Endothelial cell of umbilical vein (primary cell): ENCODE measurements around the gene GALNT14. TPM values are rescaled to one million over a fixed set of nuclear protein-coding genes. Genes with fewer than 3 reads are reported as not detected.

ENCODE experiments used
- BruUV-seq: library from RNA; stranded (reverse); fragments of 400-500 nt; replicated peaks from 2 replicates; lab custom pipeline; 2021; lab: Mats Ljungman, UMichigan
- CTCF ChIA-PET: fragments of 300-600, 350-600 bp; sonication (Branson Sonifier 250); formaldehyde crosslinking; loops from one replicate; lab custom pipeline; 2021; ENCODE audit warnings: antibody characterized with exemption, inconsistent platforms; lab: Charles Lee
- POLR2A ChIA-PET: fragments of 300-600, 350-600 bp; sonication (Branson Sonifier 250); formaldehyde crosslinking; loops from one replicate; lab custom pipeline; 2021; ENCODE audit warnings: antibody characterized with exemption, inconsistent platforms; lab: Charles Lee
- DNase-seq: peaks from one replicate; pipeline ENCODE4 v3.0.0-alpha.2; 2011; ENCODE audit warnings: low read depth, low spot score
- FAIRE-seq: peaks from 2 replicates; lab custom pipeline; 2011; peaks lifted over from hg19 to GRCh38; lab: Jason Lieb, UNC
- H2AFZ ChIP-seq: 2 replicates; pipeline ENCODE4 v1.6.0; 2012; ENCODE audit warnings: low read depth, low read length, control low read depth, inconsistent platforms
- H3K27ac ChIP-seq: 2 replicates; pipeline ENCODE4 v1.5.1; 2011; ENCODE audit warnings: low read depth, mild to moderate bottlenecking, control low read depth, low read length, moderate library complexity; ENCODE audit not compliant: insufficient read depth
- H3K27me3 ChIP-seq, 2 experiments: 2 replicates each; pipeline versions ENCODE4 v1.6.0 to v1.6.1; 2011; ENCODE audit warnings: low read length in 2 of 2, mixed read lengths in 1 of 2; ENCODE audit not compliant: control insufficient read depth in 2 of 2, insufficient read depth in 2 of 2
- H3K36me3 ChIP-seq, 2 experiments: 2 replicates in 1 of 2; 3 replicates in 1 of 2; pipeline ENCODE4 v1.5.1; 2011; ENCODE audit warnings: low read length in 2 of 2, mild to moderate bottlenecking in 1 of 2, moderate library complexity in 1 of 2; ENCODE audit not compliant: control insufficient read depth in 2 of 2, insufficient read depth in 2 of 2; ENCODE audit errors: extremely low read depth in 1 of 2
- H3K4me1 ChIP-seq: 3 replicates; pipeline ENCODE4 v1.5.1; 2011; ENCODE audit warnings: mild to moderate bottlenecking, low read length; ENCODE audit not compliant: control insufficient read depth, insufficient read depth; ENCODE audit errors: extremely low read depth
- H3K4me2 ChIP-seq: 2 replicates; pipeline ENCODE4 v1.6.1; 2011; ENCODE audit warnings: low read length, control low read depth, mixed read lengths; ENCODE audit not compliant: insufficient read depth
- H3K4me3 ChIP-seq, 3 experiments: fragments of 200-600 bp in 1 of 3; sonication (generic), shearing (Covaris generic) in 1 of 3; replicated peaks in 1 of 3; 2 replicates each; pipeline ENCODE4 v1.5.1; 2011 to 2016; ENCODE audit warnings: control low read depth in 3 of 3, low read length in 3 of 3, mild to moderate bottlenecking in 2 of 3, inconsistent platforms in 1 of 3, low read depth in 1 of 3, moderate library complexity in 1 of 3; ENCODE audit not compliant: insufficient read depth in 1 of 3
- H3K79me2 ChIP-seq: 2 replicates; pipeline ENCODE4 v1.6.0; 2012; ENCODE audit warnings: low read length, inconsistent platforms; ENCODE audit not compliant: control insufficient read depth, insufficient read depth
- H3K9ac ChIP-seq: replicated peaks from 2 replicates; pipeline ENCODE3; 2011; ENCODE audit warnings: low read length, control low read depth; ENCODE audit not compliant: insufficient read depth; ENCODE audit errors: extremely low read depth
- H3K9me1 ChIP-seq: replicated peaks from 3 replicates; pipeline ENCODE4 v1.6.0; 2011; ENCODE audit warnings: mild to moderate bottlenecking, low read length; ENCODE audit not compliant: control insufficient read depth, insufficient read depth; ENCODE audit errors: extremely low read depth
- H3K9me3 ChIP-seq: replicated peaks from 2 replicates; pipeline ENCODE4 v1.5.1; 2012; ENCODE audit warnings: low read length, inconsistent platforms; ENCODE audit not compliant: control insufficient read depth, insufficient read depth
- H4K20me1 ChIP-seq: replicated peaks from 2 replicates; pipeline ENCODE3; 2011; ENCODE audit warnings: mild to moderate bottlenecking, low read length; ENCODE audit not compliant: control insufficient read depth, insufficient read depth; ENCODE audit errors: extremely low read depth
- CTCF ChIP-seq, 2 donors: IDR thresholded peaks; 1 replicate in 1 of 2; 2 replicates in 1 of 2; pipeline ENCODE4 v1.5.1; 2011; ENCODE audit warnings: low read length in 2 of 2, mild to moderate bottlenecking in 2 of 2, moderate library complexity in 2 of 2, control low read depth in 1 of 2, inconsistent platforms in 1 of 2, low read depth in 1 of 2; ENCODE audit not compliant: insufficient read depth in 1 of 2; ENCODE audit errors: extremely low read depth in 1 of 2
- EZH2 ChIP-seq: IDR thresholded peaks from 2 replicates; pipeline ENCODE4 v1.6.1; 2012; ENCODE audit warnings: borderline replicate concordance, low read depth, mild to moderate bottlenecking, moderate library complexity, low read length, inconsistent platforms; ENCODE audit not compliant: severe bottlenecking
- FOS ChIP-seq: IDR thresholded peaks from 2 replicates; pipeline ENCODE4 v1.6.1; 2011; ENCODE audit warnings: mild to moderate bottlenecking, low read length, moderate library complexity, borderline replicate concordance; ENCODE audit not compliant: insufficient read depth
- GATA2 ChIP-seq: IDR thresholded peaks from 2 replicates; pipeline ENCODE4 v1.7.0; 2011; ENCODE audit warnings: low read depth, mild to moderate bottlenecking, moderate library complexity, mixed read lengths, low read length; ENCODE audit not compliant: insufficient read length, insufficient read depth
- JUN ChIP-seq: IDR thresholded peaks from 2 replicates; pipeline ENCODE4 v1.6.1; 2011; ENCODE audit warnings: borderline replicate concordance, low read depth; ENCODE audit not compliant: insufficient read length, insufficient read depth
- MYC ChIP-seq: IDR thresholded peaks from one replicate; pipeline ENCODE4 v1.6.1; 2011; ENCODE audit warnings: mild to moderate bottlenecking, low read depth, low read length
- POLR2A ChIP-seq: IDR thresholded peaks from 2 replicates; pipeline ENCODE4 v1.6.1; 2012; ENCODE audit warnings: low read depth, mild to moderate bottlenecking, control low read depth, low read length
- POLR2AphosphoS5 ChIP-seq: IDR thresholded peaks from 2 replicates; pipeline ENCODE4 v1.6.1; 2012; ENCODE audit warnings: low read depth, mild to moderate bottlenecking, control low read depth, low read length, moderate library complexity; ENCODE audit not compliant: insufficient read depth
- dilution Hi-C: fragments of 300-500 bp; cut with MboI; formaldehyde crosslinking; loops from one replicate; pipeline ENCODE4 v1.15.0; 2019; ENCODE audit warnings: low sequenced_read_pairs; ENCODE audit not compliant: extremely low pct_ligation_motif_present
- intact Hi-C: fragments of 100-400 bp; cut with micrococcal nuclease; formaldehyde crosslinking; loops from one replicate; pipeline ENCODE4 v1.10.0; 2022
- polyA plus RNA-seq, 4 experiments: library from polyadenylated mRNA; depleted of rRNA in 3 of 4; stranded (reverse) in 3 of 4; unstranded in 1 of 4; fragments of >200 nt; gene quantifications; 2 replicates each; pipeline versions ENCODE4 v1.2.1 to v1.2.3, GENCODE V29; 2011 to 2012; ENCODE audit warnings: missing spikeins in 1 of 4
- total RNA-seq: library from RNA; stranded (reverse); gene quantifications from 2 replicates; pipeline ENCODE4 v1.2.3, GENCODE V29; 2021
- TF ChIP-seq, protein P1 (sequence below): IDR thresholded peaks from 2 replicates; pipeline ENCODE4 v1.6.1; 2011; ENCODE audit not compliant: insufficient read depth, insufficient read length

GALNT14 gene
- total and polyA plus RNA-seq, 2 donors (not counting 3 experiments of a cell fraction or from before 2014, with no cell fraction given), result 0.04 to 0.40 TPM

DNA sequence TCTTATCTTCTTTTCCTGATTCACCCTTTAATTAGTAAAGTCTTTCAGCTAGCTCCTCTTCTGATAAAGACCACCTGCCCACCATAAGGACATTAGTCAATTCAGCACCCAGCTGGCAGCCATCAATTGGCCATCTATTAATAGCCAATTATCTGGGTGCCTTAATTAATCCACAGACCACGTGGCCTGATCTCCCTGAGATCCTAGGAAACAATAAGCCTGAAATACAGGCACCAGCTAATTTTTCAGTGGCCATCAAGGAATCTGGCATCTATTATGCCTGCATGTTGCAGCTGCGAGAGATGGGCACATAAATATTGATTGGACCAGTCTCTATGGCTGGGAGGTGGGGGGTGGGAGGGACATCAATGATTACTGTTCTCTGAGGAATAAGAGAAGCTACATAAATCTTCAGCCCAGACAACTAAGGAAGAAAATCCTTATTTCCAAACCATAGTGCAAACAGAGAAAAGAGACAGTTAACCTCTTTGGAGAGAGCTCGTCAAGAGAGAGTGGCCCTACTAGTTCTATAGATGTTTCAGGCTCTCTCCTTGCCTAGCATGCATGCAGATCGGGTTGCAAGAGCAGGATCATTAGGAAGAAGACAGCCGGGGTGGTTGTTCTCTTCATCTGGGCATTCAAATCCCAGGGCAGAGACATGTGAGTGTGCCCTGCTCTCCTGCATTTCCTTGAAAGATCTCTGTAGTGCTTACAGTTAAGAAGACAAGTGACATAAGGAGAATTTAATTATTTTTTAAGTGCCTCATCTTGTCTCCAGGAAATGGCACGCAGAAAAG lies 8.7 kb downstream of the GALNT14 start:
- no peaks in the 10 kb centered on the region for H3K9me3 ChIP-seq
- no peaks in the 10 kb centered on the region for H3K9me1 ChIP-seq
- FAIRE-seq (no peak), DNase-seq (no peak)
- TF ChIP-seq POLR2AphosphoS5, result no peak
- intact Hi-C loops (no loop called here), dilution Hi-C loops (no loop called here)
- no peaks in the 10 kb centered on the region for H4K20me1 ChIP-seq
- H3K4me3 ChIP-seq, result no peak overlapping the region
- BruUV-seq, result no TSS peak
- no peak overlapping the region for H2AFZ ChIP-seq
- no peaks in the 10 kb centered on the region for H3K4me1 ChIP-seq
- H3K36me3 ChIP-seq, result no peaks in the 10 kb centered on the region
- no peak overlapping the region for H3K9ac ChIP-seq
- no peak overlapping the region for H3K4me2 ChIP-seq
- CTCF ChIA-PET, result no interaction called here
- POLR2A ChIA-PET, result no interaction called here
- H3K27me3 ChIP-seq, result no peaks in the 10 kb centered on the region
- H3K27ac ChIP-seq, result no peak overlapping the region
- H3K79me2 ChIP-seq, result no peaks in the 10 kb centered on the region

- ChIA-PET CTCF (no interaction called here), POLR2A (no interaction called here)
- DNase-seq, result no peak
- H3K9me3 ChIP-seq, result no peaks in the 10 kb centered on the region
- no peak overlapping the region for H2AFZ ChIP-seq
- H3K36me3 ChIP-seq, result no peaks in the 10 kb centered on the region
- dilution Hi-C loops (no loop called here), intact Hi-C loops (no loop called here)
- no peak overlapping the region for H3K27ac ChIP-seq
- H3K79me2 ChIP-seq, result no peaks in the 10 kb centered on the region
- H3K4me2 ChIP-seq, result no peak overlapping the region
- H3K9me1 ChIP-seq, result no peaks in the 10 kb centered on the region
- H3K9ac ChIP-seq, result no peak overlapping the region
- H3K4me1 ChIP-seq, result no peaks in the 10 kb centered on the region
- TF ChIP-seq CTCF (IDR thresholded peaks at IDR 0.05; ENCODE audit: extremely low read depth in 1 of 2, insufficient read depth in 1 of 2, low read depth in 1 of 2, low read length in 2 of 2) (no peak), JUN (no peak), GATA2 (no peak), FOS (no peak), MYC (no peak), POLR2AphosphoS5 (no peak), POLR2A (no peak), EZH2 (no peak)
- TF ChIP-seq, protein P1, sequence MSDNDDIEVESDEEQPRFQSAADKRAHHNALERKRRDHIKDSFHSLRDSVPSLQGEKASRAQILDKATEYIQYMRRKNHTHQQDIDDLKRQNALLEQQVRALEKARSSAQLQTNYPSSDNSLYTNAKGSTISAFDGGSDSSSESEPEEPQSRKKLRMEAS, result no peak
- no peaks in the 10 kb centered on the region for H4K20me1 ChIP-seq
- H3K27me3 ChIP-seq, result no peaks in the 10 kb centered on the region
- BruUV-seq, result no TSS peak
- H3K4me3 ChIP-seq, result no peak overlapping the region
- FAIRE-seq, result no peak
Measured at GRCh38 chr2:31127931-31128330, 10.3 kb downstream of the GALNT14 start.
